DMS 273 (cell line): ENCODE measurements around the gene ARHGEF11.

Experiments
- DNase-seq: peaks from one replicate; lab custom pipeline; 2025; ENCODE audit not compliant: unreplicated experiment; lab: John Stamatoyannopoulos, UW

Gene ARHGEF11

DNA sequence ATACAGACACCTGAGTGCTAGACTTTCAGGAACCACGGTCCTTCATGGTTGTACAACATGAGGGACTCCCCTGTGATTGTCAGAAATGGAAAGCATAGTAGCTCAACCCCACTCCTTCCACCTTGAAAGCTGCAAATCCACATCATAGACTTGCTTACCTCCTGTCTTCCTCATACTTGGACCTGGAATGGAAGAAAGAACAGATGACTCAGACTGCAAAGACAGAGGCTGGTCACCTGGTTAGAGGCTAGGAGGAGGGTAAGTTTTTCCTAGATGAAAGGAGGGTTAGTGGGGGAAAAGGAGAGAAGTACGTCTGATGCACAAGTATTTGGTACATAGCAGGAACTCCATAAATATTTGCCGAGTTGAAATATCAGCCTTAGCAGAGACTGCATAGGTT lies 87.9 kb downstream of the ARHGEF11 start:
- no peak for DNase-seq

DNA sequence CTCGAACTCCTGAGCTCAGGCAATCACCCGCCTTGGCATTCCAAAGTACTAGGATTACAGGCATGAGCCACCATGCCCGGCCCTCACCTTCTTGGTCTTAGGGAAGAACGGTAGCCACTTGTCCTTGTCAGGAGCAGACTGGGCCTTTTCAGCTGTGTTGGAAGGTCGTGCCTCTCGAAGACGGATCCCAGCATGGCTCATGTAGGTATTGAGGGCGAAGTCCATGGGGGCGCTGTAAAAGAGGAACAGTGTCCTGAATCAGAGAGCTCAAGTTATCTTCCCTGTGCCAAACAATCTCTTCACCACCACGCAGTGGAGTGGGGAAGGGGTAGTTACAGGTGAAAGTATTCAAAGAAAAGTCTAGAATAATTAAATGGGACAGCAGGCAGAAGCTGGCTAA lies 89.2 kb downstream of the ARHGEF11 start:
- no peak for DNase-seq

DNA sequence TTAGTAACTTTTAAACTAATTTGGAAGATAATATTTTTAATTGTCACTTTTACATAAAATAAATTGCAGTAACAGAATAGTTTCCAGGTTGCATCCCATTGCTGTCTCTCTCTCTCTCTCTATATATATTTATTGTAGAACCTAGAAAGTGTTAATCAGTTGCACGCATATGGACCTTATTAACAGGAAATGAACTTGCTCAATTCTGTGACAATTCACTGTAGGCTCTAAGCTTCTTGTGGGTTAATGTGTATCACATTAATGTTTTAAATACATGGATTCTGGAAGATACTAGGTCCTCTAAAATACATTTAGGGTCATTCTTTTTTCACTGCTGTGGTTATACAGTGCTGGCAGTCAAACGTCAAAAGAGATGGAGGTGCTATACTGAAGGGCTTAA lies 92.0 kb downstream of the ARHGEF11 start:
- DNase-seq = no peak

DNA sequence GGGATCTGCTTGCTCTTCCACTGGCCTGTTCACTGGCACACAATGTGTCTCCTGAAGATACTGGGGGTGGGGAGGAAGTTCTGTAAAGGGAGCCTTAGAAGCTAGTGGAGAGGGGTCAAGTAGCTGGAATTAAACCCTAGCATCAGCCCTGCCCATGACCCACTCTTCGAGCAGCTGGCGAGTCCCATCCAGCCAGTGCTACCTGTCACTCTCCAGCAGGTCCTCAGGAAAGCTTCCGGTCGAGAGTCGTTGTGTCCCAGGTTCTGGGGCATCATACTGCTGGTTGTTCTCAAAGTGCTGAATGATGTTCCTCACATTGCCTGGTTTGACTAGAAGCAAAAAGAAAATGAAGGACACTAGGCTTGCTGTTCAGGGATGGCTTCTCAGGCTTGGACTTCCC lies 94.2 kb downstream of the ARHGEF11 start:
- no peak for DNase-seq

DNA sequence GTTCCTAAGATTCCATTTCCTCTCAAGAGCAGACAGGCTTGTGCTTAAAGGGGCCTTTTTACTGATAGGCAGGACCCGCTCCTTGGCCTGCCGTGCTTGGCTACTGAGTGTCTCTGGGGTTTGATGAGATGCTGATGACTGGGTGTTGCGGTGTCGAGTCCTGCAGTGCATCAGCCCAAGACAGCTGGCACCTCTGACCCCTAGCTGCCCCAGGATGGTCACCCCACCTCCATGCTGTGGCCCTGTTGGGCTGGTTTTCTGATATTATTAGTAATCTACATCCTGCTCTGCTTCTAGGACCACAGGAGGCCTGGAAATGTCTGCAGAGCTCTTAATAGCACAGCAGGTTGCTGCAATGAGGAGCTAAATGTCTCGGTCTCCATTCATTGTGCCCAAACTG lies 96.4 kb downstream of the ARHGEF11 start:
- DNase-seq = no peak

DNA sequence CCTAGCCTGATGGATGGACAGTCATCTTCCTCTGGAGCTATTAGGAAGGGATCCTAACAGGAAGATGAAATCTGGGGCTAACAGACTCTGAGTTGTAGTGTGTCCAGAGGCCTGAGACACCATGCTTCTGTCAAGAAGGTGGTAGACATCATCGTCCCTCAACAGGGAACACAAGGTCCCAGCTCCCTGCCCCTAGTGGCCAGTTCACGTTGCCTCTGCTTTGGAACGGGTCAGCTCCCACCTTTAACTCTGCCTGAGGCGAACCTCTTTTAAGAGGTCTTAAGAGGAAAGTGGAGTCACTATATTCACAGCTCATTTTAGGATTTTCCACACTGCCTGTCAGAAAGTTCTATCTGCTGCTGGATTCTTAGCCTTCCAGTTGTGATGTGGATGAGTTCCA lies 96.8 kb downstream of the ARHGEF11 start:
- DNase-seq = no peak

DNA sequence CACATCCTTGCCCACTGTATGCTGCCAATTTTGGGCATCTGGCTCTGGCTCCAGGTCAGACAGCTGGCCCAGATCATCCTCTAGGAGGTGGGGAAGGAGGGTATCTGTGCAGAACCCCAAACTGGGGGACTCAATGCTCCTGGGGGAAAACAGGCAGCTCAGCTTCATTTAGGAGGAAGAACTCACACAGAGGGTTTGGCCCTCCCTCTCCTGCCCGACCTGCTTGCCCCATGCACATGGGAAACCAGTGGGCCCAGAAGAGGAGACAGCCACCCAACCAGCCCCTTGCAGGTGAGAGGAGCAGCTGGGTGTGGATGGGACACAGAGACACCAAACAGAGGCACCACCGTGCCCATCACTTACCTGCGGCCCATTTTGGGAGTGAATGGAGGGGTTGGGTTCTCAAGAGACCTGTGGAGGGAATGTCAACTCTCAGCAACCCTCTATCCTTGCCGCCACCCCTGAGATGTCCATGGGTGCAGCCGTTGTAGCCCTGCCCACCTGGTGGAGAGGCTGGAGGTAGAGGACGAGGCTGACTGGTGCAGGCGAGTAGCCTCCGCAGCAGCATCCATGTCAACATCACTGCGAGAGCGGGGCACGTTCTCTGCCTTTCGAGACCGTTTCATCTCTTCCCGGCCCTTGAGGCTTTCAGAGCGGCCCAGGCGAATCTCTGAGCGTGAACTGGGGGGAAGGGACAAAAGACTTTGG lies 97.6 kb downstream of the ARHGEF11 start:
- DNase-seq = no peak

DNA sequence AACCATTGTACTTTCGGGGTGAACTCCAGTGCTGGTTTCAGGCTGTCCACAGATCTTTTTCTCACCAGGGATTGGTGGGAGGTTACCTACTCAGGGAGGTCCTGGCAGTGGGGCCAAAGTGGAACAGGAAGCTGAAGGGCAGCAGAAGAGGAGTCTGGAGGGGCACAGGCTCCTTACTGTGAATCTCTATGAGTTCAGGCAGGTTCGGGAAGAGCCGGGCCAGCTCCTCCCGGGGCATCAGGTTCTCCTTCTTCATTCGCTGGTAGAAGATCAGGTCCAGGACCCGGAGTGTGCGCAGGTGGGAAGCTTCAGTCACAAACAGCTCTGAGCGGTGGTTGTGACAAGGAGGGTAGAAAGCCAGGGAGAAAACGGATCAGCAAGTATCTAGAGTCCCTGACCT lies 98.4 kb downstream of the ARHGEF11 start:
- DNase-seq = no peak

DNA sequence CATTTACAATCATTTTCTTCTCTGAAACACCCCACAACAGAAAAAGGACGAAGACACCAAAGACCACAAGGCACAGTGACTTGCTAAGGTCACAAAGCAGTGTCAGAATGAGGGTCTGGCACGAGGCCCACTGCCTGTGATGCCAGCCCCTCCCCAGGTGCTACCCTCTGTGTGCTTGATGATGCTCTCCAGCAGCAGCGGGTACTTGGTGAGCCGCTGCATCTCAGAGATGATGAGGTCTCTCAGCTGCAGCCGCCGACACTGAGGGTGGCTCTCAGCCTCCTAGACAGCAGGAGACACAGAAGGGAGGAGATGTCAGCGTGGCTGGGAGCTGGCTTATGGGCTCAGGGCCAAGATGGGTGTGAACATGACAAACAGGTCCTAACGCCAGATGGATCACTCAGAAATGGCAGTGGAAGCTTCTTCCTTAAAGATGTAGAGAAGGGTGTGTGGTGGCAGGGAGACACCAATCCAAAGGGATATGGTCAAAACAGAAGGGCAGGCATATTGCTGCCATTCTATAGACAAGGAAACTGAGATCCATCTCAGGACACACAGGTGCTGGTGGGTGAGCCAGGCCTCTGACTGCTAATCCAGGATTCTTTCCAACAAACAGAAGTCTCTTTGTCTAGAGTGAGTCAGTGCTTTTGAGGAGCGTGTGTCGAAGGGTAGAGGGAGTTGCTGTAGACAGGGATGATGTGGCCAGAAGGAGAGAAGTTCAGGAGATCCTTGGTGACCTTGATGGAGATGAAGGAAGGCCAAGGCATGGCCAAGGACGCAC lies 99.5 kb downstream of the ARHGEF11 start:
- peak; percentile 66 for DNase-seq

DNA sequence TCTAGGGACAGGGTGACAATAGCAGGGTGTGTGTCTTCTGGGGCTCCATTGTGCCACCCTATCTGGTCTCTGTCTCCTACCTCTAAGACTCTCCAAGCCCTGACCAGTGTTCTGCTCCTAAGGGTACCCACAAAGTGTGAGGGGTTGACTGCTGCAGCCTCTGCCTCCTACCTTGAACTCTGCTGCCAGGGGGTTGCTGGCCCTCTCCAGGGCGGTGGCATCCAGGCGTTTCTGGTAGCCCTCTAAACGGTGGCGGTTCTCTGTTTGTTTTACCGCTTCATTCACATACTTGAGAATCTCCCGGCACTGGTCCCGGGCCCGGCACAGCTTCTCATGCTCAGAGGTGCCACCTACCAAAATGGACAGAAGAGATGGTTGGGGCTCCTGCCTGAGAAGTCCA lies 100.7 kb downstream of the ARHGEF11 start:
- no peak for DNase-seq

DNA sequence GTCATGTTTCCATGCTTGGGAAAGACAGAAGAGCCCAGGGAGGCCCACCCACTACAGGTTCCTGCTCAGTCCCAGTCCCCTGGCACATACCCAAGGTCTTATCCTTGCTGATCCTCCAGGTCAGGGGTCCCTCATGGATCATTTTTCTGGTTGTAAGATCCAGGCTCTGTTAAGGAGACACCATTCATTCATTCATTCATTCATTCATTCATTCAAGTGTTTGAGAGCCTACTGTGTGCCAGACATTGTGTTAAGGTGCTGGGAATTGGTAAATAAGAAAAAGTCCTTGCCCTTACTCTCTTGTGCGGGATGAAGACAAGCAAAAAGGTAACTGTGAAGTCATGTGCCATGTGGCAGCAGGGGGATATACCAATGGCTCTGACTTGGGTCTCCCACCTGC lies 101.3 kb downstream of the ARHGEF11 start:
- no peak for DNase-seq

DNA sequence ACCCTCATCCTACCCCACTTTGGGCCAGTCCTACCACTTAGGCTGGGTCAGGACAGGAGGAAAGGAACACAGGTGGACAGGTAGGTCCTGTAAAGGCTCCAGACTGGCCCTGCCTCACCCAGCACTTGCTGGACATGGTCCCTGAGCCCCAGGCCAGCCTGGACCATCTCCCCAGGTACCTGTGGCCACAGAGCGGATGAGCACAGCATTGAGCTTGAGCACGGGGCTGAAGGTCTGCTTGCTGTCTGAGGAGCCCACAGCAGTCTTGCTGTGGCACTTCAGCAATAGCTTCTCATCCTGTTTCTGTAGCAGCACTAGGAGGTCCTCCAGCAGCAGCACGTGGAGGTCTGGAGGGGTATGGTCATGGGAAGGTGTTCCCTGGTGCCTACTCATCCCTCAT lies 101.8 kb downstream of the ARHGEF11 start:
- DNase-seq = no peak

DNA sequence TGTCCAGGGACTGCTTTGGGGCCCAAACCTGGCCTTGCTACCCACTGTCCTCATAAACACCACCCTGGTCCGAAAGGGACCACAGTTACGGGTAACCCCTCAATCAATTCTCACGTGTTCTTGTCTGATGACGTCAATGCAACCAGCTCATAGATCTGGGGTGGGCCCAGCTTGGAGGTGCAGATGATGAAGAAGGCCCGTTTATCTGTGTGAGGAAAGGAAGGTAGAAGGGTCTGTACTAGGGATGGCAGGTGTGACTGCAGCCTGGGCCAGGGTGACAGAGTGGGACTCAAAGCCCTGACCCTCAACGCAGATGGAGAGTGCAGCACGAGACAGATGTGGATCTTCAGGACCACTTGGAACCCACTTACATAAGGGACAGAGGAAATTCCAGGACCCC lies 103.0 kb downstream of the ARHGEF11 start:
- DNase-seq = no peak

DNA sequence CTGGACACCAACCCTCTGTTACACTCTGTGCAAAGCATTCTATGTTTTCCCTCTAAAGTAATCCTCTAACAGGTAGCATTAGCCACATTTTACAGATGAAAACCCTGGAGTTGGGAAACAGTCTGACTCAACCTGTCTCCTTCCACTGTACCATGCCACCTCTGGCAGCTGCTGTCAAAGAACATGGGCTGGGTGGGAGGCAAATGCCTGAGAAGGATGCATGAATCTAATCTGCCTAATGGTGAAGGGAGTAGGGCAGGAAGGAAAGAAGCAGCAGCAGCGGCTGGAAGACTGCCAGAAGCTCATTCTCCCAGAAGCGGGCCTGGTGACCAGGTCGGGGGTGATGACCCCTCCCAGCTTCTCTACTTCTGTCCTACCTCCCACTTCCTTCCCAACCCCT lies 103.4 kb downstream of the ARHGEF11 start:
- no peak for DNase-seq

DNA sequence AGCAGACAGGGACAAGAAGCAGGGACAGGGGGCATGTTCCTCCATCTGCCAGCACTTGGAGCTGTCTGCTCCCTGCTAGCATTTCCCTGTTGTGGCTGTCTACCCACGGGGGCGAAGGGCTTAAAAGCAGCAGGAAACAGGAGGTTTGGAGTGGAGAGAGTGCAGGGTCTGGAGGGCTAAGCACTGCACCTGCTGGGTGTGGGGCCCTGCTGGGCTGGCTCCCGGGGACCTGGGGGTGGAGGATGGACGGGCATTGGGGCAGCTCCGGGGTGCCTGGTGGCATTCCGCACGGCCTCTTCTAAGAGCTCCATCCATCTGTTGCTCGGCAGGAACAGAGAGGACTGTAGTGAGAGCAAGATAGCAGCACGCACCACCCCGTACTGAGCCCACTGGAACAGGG lies 103.9 kb downstream of the ARHGEF11 start:
- DNase-seq = no peak

DNA sequence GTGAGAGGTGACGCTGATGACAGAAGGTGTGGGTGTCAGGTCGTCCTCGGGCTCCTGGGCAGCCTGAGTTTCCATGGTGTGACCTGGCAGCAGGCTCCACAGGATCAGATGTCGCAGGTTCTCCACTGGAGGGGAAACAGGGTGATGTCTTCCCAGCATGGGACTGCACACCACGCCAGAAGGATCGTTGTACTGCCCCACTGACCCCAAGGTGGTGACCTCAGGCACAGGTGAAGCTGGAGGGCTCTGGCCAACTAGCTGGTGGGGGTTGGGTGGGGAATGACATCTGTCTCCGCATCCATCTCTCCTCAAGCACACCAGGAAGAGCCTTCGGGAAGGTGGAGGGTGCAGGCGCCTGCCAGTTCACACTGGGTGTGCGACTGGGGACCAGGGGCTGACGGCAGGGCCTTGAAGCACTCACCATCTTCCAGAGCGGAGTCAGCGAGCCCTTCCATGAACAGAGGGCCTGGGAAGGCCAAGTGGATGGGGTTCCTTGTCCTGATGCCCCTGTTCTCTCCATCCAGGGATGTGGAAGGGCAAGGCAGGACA lies 105.7 kb downstream of the ARHGEF11 start:
- no peak for DNase-seq

DNA sequence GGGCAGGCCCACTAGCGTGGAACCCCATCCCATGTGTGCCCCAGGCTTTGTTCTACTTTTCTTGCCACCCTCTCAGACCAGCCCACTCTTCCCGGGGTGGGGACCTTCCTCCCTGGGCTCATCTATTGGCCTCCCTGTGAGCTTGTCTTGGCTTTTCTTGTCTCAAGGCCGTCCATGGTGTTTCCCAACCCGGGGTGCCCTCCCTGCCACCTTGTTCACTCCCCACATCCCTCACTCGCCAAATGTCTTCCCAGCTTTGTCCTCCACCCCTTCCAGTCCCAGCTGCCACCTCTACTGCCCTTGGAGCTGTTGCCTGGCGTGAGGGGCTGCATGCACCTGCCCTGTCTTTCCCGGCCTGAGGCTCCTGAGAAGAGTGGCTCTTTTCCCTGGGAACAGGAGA lies 106.7 kb downstream of the ARHGEF11 start:
- no peak for DNase-seq

DNA sequence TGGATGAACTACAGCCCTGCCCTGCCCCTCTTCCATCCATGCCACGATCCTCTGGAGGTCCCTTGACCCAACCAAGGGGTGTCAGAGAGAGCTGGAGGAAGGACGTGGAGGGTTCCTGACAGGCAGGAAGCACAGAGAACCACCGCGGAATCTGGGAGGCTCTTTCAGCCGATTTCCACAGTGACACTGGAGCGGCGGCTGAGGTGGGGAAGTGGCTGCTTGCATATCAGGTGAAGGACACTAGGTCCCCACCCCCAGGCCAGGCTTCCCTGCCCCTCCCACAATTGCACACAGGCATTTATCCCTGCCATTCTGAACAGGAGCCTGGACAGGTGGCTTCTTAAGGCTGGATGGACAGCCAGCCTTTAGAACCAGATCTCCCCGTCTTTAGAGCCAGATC lies 107.7 kb downstream of the ARHGEF11 start:
- no peak for DNase-seq

DNA sequence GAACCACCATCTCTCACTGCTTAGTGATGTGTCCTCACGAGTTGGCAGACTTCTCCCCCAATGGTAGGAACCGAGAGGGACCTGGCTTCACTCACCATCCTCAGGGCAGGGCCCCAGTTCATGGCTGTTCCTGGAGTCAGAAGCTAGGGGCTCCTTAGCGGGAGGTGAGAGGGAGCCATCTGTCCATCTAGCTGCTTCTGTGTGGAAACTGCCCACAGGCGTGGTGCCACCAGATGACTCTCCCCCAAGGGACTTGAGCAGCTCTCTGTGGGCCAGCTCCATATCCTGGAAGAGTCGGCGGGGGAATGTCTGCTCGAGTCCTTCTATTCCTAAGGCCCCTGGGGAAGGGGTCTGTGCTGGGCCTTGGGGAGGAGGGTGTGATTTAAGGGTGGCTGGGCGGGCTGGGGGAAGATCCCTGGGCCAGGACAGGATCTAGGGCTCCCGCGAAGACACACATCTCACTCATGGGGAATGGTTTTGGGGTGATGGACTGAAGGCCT lies 108.8 kb downstream of the ARHGEF11 start:
- DNase-seq = peak; percentile 64

DNA sequence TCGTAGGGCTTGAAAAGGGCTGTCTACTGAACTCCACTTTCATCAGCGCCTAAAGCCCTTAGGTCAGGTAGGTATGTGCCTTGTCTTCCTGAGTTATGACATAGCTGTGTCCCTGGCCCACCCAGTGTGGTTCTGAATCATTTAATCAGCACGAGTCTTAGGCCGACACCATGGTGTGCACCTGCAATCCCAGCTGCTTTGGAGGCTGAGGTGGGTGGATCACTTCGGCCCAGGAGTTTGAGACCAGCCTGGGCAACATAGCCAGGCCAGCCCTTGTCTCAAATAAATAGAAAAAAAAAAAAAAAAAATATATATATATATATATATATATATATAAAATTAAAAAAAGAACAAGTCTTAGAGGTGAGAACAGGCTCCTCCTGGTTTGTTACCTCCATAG lies 109.4 kb downstream of the ARHGEF11 start:
- no peak for DNase-seq

DNA sequence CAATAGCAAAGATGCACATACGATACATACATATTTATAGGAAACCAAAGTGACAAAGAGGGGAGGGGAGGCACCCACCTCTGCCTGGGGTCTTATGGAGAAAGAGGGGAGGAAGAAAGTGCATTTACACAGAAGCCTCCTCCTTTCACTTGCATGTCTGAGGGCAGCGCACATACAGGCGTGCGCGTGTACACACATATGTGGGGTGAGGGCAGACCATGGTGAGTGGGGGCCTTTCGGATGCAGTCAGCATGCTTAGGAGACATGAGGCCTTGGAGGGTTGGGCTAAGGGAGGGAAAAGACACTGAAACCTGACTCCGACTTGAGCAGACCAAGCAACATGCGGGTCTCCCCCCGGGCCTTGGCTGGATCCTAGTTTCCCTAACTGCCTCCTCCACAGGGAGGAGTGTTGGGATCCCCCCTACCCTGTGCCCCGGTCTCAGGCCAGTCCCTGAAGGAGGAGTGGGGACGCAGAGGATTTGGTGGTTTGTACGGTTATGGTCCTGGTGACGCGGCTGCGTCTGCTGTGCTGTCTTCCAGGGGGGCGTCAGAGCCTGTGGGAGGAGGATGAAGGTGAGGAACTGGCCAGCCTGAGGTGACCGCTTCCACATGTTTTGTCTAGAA lies 109.9 kb downstream of the ARHGEF11 start:
- no peak for DNase-seq

DNA sequence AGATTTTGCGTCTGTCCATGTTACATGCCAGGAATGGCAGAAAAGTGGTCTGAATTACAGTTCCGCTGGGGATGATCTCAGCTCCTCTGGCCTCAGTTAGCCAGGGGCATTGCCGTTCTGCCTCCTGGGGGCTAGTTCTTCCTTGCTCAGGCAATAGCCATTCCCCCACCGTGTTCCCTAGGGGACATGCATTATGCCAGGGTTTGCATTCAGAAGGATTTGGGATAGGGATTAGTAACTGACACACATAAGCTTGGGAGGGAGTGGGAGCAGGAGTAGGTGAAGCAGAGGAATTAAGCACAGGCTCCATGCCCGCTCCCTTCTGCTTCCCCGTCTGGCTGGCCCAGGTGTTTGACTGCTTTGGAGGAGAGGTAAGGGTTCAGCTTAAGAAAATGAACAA lies 112.4 kb downstream of the ARHGEF11 start:
- no peak for DNase-seq
